ENCODE data around the gene GPR148. TPM values are rescaled to one million over a fixed set of nuclear protein-coding genes. Genes with fewer than 3 reads are reported as not detected.

Gene GPR148
- total RNA-seq, 1 donor from 2014 or later: not detected

GRCh38 chr2:130766037-130766436 is 37.2 kb downstream of the GPR148 start:
- H3K9me3 Mint-ChIP-seq (ENCODE audit: unreplicated experiment): no peaks in the 10 kb centered on the region
- no peaks in the 10 kb centered on the region for H3K4me1 Mint-ChIP-seq (ENCODE audit: low read depth, unreplicated experiment)
- no peak for FAIRE-seq

GRCh38 chr2:130766711-130767407 is 38.0 kb downstream of the GPR148 start:
- Histone ChIP-seq H3K36me3 (ENCODE audit: insufficient read depth, low read length) (no peaks in the 10 kb centered on the region), H4K20me1 (ENCODE audit: insufficient read depth, low read length) (no peaks in the 10 kb centered on the region), H3K4me3 (ENCODE audit: insufficient read depth, low read depth, low read length) (no peak overlapping the region), H3K4me1 (ENCODE audit: insufficient read depth, low read length) (no peaks in the 10 kb centered on the region), H2AFZ (ENCODE audit: low read depth, low read length) (no peak overlapping the region), H3K4me2 (ENCODE audit: low read length) (no peak overlapping the region), H3K27me3 (ENCODE audit: insufficient read depth, low read length) (no peaks in the 10 kb centered on the region), H3K9ac (ENCODE audit: low read length) (no peak overlapping the region), H3K27ac (ENCODE audit: low read depth, low read length) (no peak overlapping the region), H3K9me3 (ENCODE audit: insufficient read depth, low read depth, low read length) (no peaks in the 10 kb centered on the region), H3K79me2 (ENCODE audit: insufficient read depth, low read length) (no peaks in the 10 kb centered on the region)
- DNase-seq (ENCODE audit: low read depth): no peak
- no peak for FAIRE-seq
- no peak overlapping the region for H3K27ac Mint-ChIP-seq (ENCODE audit: unreplicated experiment)
- H3K4me1 Mint-ChIP-seq (ENCODE audit: low read depth, unreplicated experiment): no peaks in the 10 kb centered on the region
- peaks cover 29% of the 10 kb centered on the region for H3K27me3 Mint-ChIP-seq (ENCODE audit: low read depth, unreplicated experiment)
- H3K9me3 Mint-ChIP-seq (ENCODE audit: unreplicated experiment): peaks cover under 1% of the 10 kb centered on the region
- peaks cover 2% of the 10 kb centered on the region for H3K36me3 Mint-ChIP-seq (ENCODE audit: low read depth, unreplicated experiment)
- no peak for TF ChIP-seq EZH2 (IDR thresholded peaks at IDR 0.05; ENCODE audit: insufficient read depth, low read length)
- TF ChIP-seq, protein P1, sequence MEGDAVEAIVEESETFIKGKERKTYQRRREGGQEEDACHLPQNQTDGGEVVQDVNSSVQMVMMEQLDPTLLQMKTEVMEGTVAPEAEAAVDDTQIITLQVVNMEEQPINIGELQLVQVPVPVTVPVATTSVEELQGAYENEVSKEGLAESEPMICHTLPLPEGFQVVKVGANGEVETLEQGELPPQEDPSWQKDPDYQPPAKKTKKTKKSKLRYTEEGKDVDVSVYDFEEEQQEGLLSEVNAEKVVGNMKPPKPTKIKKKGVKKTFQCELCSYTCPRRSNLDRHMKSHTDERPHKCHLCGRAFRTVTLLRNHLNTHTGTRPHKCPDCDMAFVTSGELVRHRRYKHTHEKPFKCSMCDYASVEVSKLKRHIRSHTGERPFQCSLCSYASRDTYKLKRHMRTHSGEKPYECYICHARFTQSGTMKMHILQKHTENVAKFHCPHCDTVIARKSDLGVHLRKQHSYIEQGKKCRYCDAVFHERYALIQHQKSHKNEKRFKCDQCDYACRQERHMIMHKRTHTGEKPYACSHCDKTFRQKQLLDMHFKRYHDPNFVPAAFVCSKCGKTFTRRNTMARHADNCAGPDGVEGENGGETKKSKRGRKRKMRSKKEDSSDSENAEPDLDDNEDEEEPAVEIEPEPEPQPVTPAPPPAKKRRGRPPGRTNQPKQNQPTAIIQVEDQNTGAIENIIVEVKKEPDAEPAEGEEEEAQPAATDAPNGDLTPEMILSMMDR (IDR thresholded peaks at IDR 0.05; ENCODE audit: insufficient read depth, low read depth, low read length): no peak
- no peak overlapping the region for H3K4me3 Mint-ChIP-seq (ENCODE audit: unreplicated experiment)

More at GRCh38 chr2:130766037-130766436, 37.2 kb downstream of the GPR148 start:
- no peak overlapping the region for H2AFZ ChIP-seq (ENCODE audit: low read depth, low read length)
- peaks cover 2% of the 10 kb centered on the region for H3K36me3 Mint-ChIP-seq (ENCODE audit: low read depth, unreplicated experiment)
- no peaks in the 10 kb centered on the region for H3K9me3 ChIP-seq (ENCODE audit: insufficient read depth, low read depth, low read length)
- no peaks in the 10 kb centered on the region for H4K20me1 ChIP-seq (ENCODE audit: insufficient read depth, low read length)
- no peak overlapping the region for H3K4me2 ChIP-seq (ENCODE audit: low read length)
- TF ChIP-seq EZH2 (IDR thresholded peaks at IDR 0.05; ENCODE audit: insufficient read depth, low read length): no peak
- no peak overlapping the region for H3K27ac ChIP-seq (ENCODE audit: low read depth, low read length)
- H3K9ac ChIP-seq (ENCODE audit: low read length): no peak overlapping the region
- H3K4me1 ChIP-seq (ENCODE audit: insufficient read depth, low read length): no peaks in the 10 kb centered on the region
- no peak overlapping the region for H3K4me3 Mint-ChIP-seq (ENCODE audit: unreplicated experiment)
- no peaks in the 10 kb centered on the region for H3K36me3 ChIP-seq (ENCODE audit: insufficient read depth, low read length)
- DNase-seq (ENCODE audit: low read depth): no peak
- no peak overlapping the region for H3K4me3 ChIP-seq (ENCODE audit: insufficient read depth, low read depth, low read length)
- H3K27me3 ChIP-seq (ENCODE audit: insufficient read depth, low read length): no peaks in the 10 kb centered on the region
- H3K79me2 ChIP-seq (ENCODE audit: insufficient read depth, low read length): no peaks in the 10 kb centered on the region
- H3K27me3 Mint-ChIP-seq (ENCODE audit: low read depth, unreplicated experiment): peaks cover 37% of the 10 kb centered on the region
- no peak overlapping the region for H3K27ac Mint-ChIP-seq (ENCODE audit: unreplicated experiment)

- H3K27ac Mint-ChIP-seq (ENCODE audit: unreplicated experiment): no peak overlapping the region
- H3K4me3 Mint-ChIP-seq (ENCODE audit: unreplicated experiment): no peak overlapping the region
- no peak for TF ChIP-seq EZH2 (IDR thresholded peaks at IDR 0.05; ENCODE audit: insufficient read depth, low read length)
- TF ChIP-seq, protein P1 (IDR thresholded peaks at IDR 0.05; ENCODE audit: insufficient read depth, low read depth, low read length): no peak
- H3K4me2 ChIP-seq (ENCODE audit: low read length): no peak overlapping the region
- no peaks in the 10 kb centered on the region for H3K79me2 ChIP-seq (ENCODE audit: insufficient read depth, low read length)
- H3K9ac ChIP-seq (ENCODE audit: low read length): no peak overlapping the region
- H3K4me1 Mint-ChIP-seq (ENCODE audit: low read depth, unreplicated experiment): no peaks in the 10 kb centered on the region
- peaks cover 27% of the 10 kb centered on the region for H3K27me3 Mint-ChIP-seq (ENCODE audit: low read depth, unreplicated experiment)
- no peaks in the 10 kb centered on the region for H3K36me3 ChIP-seq (ENCODE audit: insufficient read depth, low read length)
- FAIRE-seq (no peak), DNase-seq (ENCODE audit: low read depth) (no peak)
- no peaks in the 10 kb centered on the region for H3K4me1 ChIP-seq (ENCODE audit: insufficient read depth, low read length)
- H3K36me3 Mint-ChIP-seq (ENCODE audit: low read depth, unreplicated experiment): peaks cover 2% of the 10 kb centered on the region
- no peaks in the 10 kb centered on the region for H3K9me3 ChIP-seq (ENCODE audit: insufficient read depth, low read depth, low read length)
- no peak overlapping the region for H3K4me3 ChIP-seq (ENCODE audit: insufficient read depth, low read depth, low read length)
- no peaks in the 10 kb centered on the region for H4K20me1 ChIP-seq (ENCODE audit: insufficient read depth, low read length)
- no peak overlapping the region for H3K27ac ChIP-seq (ENCODE audit: low read depth, low read length)
- H3K9me3 Mint-ChIP-seq (ENCODE audit: unreplicated experiment): peaks cover 2% of the 10 kb centered on the region
- no peak overlapping the region for H2AFZ ChIP-seq (ENCODE audit: low read depth, low read length)
- no peaks in the 10 kb centered on the region for H3K27me3 ChIP-seq (ENCODE audit: insufficient read depth, low read length)
These were observed 38.5 kb downstream of the GPR148 start for GRCh38 chr2:130767408-130767775.

All from astrocyte (in vitro differentiated cells and primary cell).